T47D (cell line): ENCODE data around the gene HS6ST1.
A peak's percentile ranks its signal among the peaks of the same experiment; 100 is the strongest.

Experiments
- DNase-seq, 2 experiments: peaks; one replicate each; pipeline versions ENCODE4 v3.0.0 to v3.0.0-alpha.2; 2011 to 2012; ENCODE audit warnings: low read depth in 1 of 2, low spot score in 1 of 2
- JUND ChIP-seq: IDR thresholded peaks from 2 replicates; pipeline ENCODE4 v1.6.1; 2012; ENCODE audit warnings: low read depth
- in situ Hi-C: cut with HindIII; loops from 2 replicates; pipeline ENCODE4 v1.10.0; 2016; ENCODE audit warnings: low sequenced_read_pairs, low pct_unique_long_range_greater_than_20kb

The HS6ST1 gene

DNA sequence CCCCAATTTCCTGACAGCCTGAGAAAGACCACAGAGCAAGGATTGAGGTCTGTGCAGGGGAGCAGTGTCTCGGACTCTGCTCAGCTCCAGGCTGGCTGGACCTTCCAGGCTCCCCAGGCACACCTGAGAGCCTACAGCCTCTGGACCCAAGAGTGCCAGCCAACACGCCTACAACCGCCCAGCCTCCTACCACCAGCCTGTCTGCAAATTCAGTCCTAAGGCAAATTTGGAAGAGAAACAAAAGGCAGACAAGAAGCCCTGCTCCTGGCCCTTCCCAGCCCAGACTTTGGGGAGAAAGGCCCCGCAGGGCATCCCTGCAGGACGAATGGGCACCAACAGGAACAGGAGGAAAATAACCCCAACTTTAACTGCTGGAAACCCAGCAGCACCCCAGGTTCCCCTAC lies 1.9 kb downstream of the HS6ST1 start:
- no peak for TF ChIP-seq JUND
- no peak for DNase-seq
- in situ Hi-C loops, result no loop called here

DNA sequence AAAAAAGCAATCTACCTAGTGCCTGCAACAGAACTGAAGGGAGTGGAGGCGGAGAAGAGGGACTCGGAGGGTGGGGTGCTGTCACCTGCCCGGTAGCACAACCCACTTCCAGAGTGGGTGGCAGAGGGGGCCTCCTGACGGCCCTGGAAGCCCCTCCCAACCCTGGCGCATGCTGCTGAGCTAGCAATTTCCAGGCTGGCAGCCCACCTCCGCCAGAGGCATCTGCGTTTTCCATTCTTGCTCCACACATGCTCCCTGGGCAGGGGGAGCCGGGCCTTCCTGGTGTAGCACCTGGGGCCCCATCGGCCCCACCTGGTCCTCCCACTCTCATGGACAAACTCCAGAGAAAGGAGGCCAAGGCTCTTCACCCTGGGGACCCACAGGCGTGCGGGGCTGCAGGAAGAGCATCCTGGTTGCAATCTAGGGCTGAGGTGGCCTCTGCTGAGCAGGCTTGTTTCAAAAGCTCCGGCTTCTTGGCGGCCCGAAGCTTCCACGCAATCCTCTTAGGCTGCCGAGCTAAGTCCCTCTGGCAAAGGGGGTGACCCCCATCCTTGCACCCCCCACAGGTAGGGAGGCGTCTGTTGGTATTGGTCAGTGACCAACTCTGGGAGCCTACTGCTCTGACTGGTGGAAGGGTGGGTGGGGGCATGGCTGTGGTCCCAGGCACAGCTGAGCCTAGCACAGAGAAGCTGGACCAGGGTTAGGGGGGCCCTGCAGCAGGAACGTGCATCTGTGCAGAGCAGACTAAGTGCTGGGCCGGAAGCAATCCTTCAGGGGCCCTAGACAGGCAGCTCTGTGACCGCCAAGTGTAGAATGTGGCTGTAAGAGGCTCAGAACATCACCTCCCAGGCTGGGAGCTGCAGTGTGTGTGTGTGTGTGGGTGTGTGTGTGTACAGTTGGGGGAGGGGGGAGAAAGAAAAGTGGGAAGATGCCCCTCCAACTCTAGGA lies 2.6 kb downstream of the HS6ST1 start:
- DNase-seq, result no peak
- in situ Hi-C loops, result no loop called here
- TF ChIP-seq JUND, result no peak

DNA sequence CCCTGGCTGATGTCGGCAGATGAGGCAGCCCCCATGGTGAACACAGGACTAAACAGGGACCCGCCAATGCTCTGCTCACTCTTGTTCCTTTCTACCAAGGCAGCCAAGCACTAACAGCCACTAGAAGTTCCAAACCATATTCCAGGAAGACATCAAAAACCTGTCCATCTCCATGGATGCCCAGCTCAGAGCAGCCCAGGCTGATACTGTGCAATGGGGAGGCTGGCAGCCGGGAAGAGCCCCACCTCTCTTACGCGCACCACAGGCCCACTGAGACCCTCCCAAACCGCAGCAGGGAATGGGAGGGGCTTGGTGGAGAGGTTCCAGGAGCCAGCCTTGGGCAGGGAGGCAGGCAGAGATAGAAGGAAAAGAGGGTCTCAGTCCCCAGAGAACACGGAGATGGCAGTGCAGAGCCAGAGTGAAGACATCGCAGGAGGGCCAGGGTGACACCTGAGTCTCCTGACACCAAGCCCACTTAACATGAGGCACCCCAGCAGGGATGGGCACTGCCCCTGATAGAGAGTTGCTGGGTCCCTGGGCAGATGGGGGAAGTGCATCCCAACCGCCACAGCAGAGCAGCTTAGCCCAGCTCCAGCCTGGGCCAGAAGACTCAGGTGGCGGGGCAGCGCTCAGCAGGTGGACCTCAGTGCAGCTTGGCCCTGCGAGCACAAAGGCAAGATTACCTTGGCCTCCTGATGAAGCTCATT lies 3.4 kb downstream of the HS6ST1 start:
- no peak for TF ChIP-seq JUND
- in situ Hi-C loops, result no loop called here
- DNase-seq, result no peak

DNA sequence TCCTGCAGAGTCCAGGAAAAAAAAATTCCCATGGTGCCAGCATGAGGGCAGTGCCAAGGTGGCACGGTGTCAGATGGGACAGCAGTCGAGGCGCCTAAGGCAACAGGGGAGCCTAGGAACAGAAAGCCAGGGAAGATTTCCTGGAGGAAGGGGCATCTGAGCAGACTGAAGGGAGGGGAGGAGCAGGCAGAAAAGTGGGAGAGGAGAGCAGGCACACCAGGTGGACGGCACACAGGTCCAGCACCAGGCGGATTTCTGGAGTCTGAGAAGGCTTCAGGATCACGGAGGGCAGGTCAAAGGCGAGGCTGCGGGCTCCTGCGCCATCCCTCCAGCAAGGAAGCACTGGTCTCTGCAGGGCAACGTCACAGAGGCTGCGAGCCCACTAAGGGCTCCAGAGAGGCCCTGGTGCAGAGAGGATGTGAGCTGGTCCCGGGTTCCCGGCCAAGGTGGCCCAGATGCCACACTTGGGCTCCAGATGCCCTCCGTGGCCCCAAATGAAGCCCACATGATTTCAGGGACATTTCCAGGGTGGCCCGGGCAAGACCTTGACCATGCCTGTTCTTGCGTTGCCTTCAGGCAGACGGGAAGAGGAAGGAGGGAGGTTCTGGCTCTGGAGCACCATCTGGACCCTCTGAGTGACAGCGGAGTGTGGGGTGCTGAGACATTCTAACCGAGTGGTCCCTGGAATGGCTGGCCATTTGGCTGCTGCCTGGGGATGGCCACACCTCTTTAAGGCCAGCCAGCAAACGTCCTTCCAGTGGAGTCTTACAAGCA lies 4.1 kb downstream of the HS6ST1 start:
- no peak for TF ChIP-seq JUND
- no peak for DNase-seq
- in situ Hi-C loops, result no loop called here

DNA sequence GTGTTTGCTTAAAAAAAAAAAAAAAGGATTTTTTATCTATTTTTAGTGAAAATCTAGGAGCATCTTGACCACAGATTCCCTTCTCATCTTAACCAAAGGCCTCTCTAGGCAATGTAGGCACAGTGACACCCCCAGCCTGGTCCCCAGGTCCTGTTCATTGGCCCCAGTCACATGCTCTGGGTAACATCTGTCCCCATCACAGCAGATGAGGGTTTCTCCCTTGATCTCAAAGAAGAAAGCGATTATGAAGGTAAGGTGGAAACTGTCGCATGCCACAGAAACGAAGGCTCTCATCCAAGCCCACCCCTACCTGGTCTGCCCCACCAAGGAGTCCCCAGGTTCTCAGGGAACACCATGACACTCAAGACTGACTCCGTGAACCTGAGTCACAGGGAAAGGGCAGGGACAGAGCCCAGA lies 4.7 kb downstream of the HS6ST1 start:
- no peak for TF ChIP-seq JUND
- DNase-seq, result no peak
- in situ Hi-C loops, result no loop called here

DNA sequence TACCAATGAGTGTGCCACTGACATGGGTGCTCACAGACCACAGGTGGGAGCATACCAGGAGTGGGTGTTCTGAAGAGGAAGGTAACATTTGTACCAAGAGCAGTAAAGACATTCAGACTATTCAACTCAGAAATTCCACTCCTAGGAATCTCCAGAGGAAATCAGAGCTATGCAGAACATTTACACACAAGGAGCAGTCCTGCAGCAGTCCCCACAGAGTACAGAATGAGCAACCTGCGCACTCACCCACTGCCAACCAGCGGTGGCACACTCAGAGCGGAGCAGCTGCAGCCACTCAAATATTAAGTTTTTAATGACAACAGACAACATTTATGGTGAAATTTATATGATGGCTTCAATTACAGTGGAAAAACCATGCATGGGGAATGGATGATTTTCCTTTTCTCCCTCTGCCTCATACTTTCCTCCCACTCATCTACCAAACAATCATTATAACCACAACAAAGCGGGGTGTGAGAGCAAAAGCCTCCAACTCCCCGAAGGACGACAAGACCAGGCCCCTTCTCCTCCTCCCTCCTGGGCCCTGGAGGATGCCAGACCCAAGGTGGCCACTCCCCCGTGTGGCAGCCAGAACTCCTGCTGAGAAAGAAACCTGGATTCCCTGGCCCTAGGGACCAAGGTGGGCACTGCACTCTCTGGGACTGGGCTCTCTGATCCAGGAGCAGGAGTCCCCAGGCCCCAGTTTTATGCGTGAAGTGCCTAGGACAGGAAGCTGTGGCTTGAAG lies 5.4 kb downstream of the HS6ST1 start:
- in situ Hi-C loops, result no loop called here
- TF ChIP-seq JUND, result no peak
- DNase-seq, result peak in 1 of 2 experiments; percentile 47

DNA sequence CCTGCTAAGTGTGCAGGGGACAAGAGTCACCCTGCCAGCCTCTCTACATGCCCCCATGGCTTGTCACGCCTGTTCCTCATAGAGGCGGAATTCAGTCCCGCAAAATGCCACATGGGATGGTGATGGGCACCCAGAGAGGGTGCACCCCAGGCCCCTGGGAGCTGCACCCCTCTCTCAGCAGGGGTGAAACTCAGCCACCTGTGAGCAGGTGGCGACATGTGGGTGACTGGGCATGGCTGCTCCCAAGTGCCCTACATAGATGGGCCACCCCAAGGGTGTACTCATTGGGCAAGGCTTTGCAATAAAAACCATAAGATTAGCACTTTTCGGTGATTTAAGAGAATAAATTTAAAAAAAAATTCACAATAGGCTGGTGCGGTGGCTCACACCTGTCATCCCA lies 6.3 kb downstream of the HS6ST1 start:
- no peak for DNase-seq
- TF ChIP-seq JUND, result no peak
- in situ Hi-C loops, result no loop called here

DNA sequence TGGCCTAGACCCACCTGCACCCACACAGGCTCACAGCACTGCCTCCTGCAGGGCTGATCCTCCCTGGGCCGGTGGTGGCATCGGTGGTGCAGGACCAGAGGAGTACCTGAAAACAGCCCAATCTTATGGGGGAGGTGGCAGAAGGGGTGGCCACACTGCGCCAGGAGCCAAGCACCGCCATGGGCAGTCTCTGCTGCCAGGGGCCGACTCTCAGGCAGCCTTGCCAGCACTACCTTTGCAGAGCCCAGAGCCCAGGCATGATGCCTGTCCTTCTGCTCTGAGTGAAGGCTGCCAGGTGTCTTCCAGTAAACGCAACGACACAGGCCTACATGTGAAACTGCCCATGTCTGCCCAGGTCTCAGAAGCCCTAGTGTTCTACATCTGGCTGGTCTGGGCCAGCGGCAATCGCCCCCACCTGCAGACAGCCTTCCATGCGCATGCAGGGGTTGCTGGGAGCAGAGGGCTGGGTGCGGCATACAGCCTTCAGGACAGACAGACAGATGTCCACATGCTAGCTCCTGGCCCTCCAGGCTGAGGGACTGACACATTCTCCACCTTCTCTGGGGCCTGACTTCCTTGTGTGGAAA lies 6.8 kb downstream of the HS6ST1 start:
- no peak for TF ChIP-seq JUND
- in situ Hi-C loops, result no loop called here
- DNase-seq, result no peak

DNA sequence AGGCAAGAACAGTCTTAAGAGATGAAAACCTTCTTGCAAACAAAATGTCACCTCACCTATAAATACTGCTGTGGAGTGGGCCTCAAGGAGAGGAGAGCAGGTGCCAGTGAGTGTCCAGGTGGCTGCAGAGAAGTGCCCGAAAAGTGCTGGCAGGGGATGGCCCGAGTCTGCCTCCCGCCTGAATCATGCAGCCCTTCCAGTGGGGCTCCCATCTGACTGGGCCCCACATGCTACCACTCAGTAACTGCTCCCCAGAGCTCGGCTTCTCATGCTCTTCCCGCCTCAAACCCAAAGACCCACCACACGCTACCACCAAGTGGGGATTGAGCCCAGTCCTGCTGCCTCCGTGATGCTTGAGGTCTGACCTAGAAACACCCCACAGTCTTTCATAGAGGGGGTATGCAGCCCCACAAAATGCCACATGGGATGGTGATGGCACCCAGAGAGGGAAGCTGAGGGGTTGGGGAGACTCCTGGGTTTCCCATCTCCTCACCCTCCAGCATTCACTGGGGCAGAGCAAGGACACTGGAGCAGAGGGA lies 7.4 kb downstream of the HS6ST1 start:
- in situ Hi-C loops, result no loop called here
- no peak for TF ChIP-seq JUND
- no peak for DNase-seq

DNA sequence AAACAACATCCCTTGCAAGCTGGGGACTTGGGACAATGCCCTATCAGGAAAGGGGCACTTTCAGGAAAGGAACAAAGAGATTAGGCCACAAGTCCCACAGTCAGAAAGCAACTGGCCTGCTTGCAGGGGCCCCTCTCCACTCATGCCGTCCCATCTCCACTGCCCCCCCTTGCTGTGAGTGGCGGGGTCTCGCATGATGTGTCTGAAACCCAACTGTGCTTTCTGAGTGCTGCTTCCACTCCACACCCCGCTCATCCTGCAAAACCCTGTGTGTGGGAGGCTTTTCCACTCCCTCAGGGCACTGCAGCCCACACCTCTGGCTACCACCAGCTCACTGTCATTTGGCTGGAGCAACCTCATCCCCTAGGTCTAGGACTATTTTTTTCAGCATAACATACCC lies 7.9 kb downstream of the HS6ST1 start:
- no peak for TF ChIP-seq JUND
- in situ Hi-C loops, result no loop called here
- DNase-seq, result no peak

DNA sequence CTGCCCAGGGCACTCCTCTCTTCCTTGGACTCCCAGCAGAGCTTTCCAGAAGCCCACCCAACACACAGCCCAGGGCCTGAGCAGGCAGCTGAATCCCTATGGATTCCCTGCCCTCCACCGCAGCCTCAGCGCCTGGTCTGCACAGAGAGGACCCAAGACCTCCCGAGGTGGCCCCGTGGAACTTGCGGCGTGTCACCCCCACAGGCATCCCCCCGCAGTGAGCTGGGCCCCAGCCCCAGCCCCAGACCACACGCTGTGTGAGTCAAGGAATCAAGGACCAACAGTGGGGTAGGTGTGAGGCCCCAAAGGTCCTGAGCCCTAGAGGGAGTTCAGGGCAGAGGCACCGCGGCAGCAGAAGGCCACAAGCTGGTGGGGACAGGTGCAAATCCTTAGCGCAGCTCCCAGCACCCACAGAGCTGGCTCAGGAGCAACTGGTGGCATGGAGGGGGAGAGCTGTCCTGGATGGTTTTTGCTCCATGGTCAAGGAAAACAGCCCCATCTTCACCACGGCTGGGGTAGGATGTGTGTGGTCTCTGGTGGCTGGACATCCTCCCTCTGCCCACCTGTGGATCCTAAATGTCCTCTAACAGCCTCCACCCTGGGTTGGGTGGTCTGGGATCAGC lies 8.5 kb downstream of the HS6ST1 start:
- in situ Hi-C loops, result no loop called here
- DNase-seq, result no peak
- TF ChIP-seq JUND, result no peak
